HepG2 (cell line): Measurements from ENCODE around the gene MAP2K5. TPM values are rescaled to one million over a fixed set of nuclear protein-coding genes. Genes with fewer than 3 reads are reported as not detected.

Experiments
- BRF2 ChIP-seq: sonication (generic); formaldehyde crosslinking; IDR thresholded peaks from 2 replicates; pipeline ENCODE4 v1.8.1; 2022; ENCODE audit warnings: mild to moderate bottlenecking, missing genetic modification reagents
- CSRNP1 ChIP-seq: sonication (generic); formaldehyde crosslinking; IDR thresholded peaks from 2 replicates; pipeline ENCODE4 v1.8.1; 2023; ENCODE audit warnings: mild to moderate bottlenecking, missing genetic modification reagents
- CTCF ChIP-seq: sonication (generic); formaldehyde crosslinking; IDR thresholded peaks from 2 replicates; pipeline ENCODE4 v1.5.0; 2020; ENCODE audit warnings: mild to moderate bottlenecking, missing genetic modification reagents, moderate library complexity
- DNMT3B ChIP-seq: conservative IDR thresholded peaks from 2 replicates; pipeline ENCODE4 v1.6.1; 2016; ENCODE audit warnings: missing biosample characterization, control low read depth
- GATAD1 ChIP-seq: IDR thresholded peaks from 2 replicates; pipeline ENCODE4 v1.6.1; 2016; ENCODE audit warnings: missing genetic modification reagents, missing compliant biosample characterization
- GMEB2 ChIP-seq: IDR thresholded peaks from 2 replicates; pipeline ENCODE4 v1.6.1; 2016; ENCODE audit warnings: missing biosample characterization, missing genetic modification reagents, low read depth
- MAX ChIP-seq: IDR thresholded peaks from 2 replicates; pipeline ENCODE4 v1.6.1; 2012; ENCODE audit warnings: inconsistent platforms
- PITX1 ChIP-seq: sonication (generic); formaldehyde crosslinking; IDR thresholded peaks from 2 replicates; pipeline ENCODE4 v1.5.1; 2020; ENCODE audit warnings: mild to moderate bottlenecking, missing genetic modification reagents
- RFX1 ChIP-seq: fragments of 450-650 bp; IDR thresholded peaks from 2 replicates; pipeline ENCODE4 v1.6.1; 2017
- SIN3B ChIP-seq: fragments of 150-350 bp; IDR thresholded peaks from 2 replicates; pipeline ENCODE4 v1.6.1; 2014; ENCODE audit warnings: low read length
- TEF ChIP-seq: sonication (generic); formaldehyde crosslinking; IDR thresholded peaks from 2 replicates; pipeline ENCODE4 v1.5.0; 2020; ENCODE audit warnings: missing genetic modification reagents
- YY1 ChIP-seq: IDR thresholded peaks from 2 replicates; pipeline ENCODE4 v1.6.1; 2011; ENCODE audit warnings: low read length, low read depth, moderate library complexity, mild to moderate bottlenecking; ENCODE audit not compliant: insufficient read depth, insufficient replicate concordance
- ZNF318 ChIP-seq: sonication (generic); formaldehyde crosslinking; IDR thresholded peaks from 2 replicates; pipeline ENCODE4 v1.4.0; 2020; ENCODE audit warnings: mild to moderate bottlenecking, missing genetic modification reagents
- polyA plus RNA-seq, 8 experiments: library from polyadenylated mRNA; depleted of rRNA in 3 of 8; stranded (reverse) in 7 of 8; unstranded in 1 of 8; fragments of >200 nt; fragmentation: Illumina TruSeq in 4 of 8; extraction: Trizol in 4 of 8; gene quantifications; 2 replicates each; pipeline versions ENCODE4 v1.2.1 to v1.2.3, GENCODE V29; 2011 to 2016; ENCODE audit warnings: low read depth in 4 of 8, missing spikeins in 1 of 8, mixed read lengths in 1 of 8; ENCODE audit not compliant: insufficient read depth in 1 of 8
- total RNA-seq, 5 experiments: library from RNA; depleted of rRNA; stranded (reverse); fragments of >200 nt; fragmentation: Illumina TruSeq; extraction: Trizol; gene quantifications; 2 replicates each; pipeline ENCODE4 v1.2.3, GENCODE V29; 2016; ENCODE audit warnings: low read depth in 1 of 5

The MAP2K5 gene
- total and polyA plus RNA-seq, 2 of the 13 experiments (the other 11 are each of a cell fraction or from before 2014, with no cell fraction given): 4.0 to 4.3 TPM

- no peak for TF ChIP-seq ZNF318 (CRISPR knock-in tag)
- no peak for TF ChIP-seq DNMT3B
- TF ChIP-seq PITX1 (CRISPR knock-in tag): no peak
- no peak for TF ChIP-seq GATAD1
- TF ChIP-seq CSRNP1: no peak
- peak; percentile 81 for TF ChIP-seq CTCF (CRISPR knock-in tag)
- TF ChIP-seq TEF (CRISPR knock-in tag): no peak
- TF ChIP-seq BRF2 (CRISPR knock-in tag): no peak
- TF ChIP-seq RFX1: no peak
- no peak for TF ChIP-seq SIN3B
- peak; percentile 30 for TF ChIP-seq YY1
- no peak; the same call in 1 of the 2 replicates for TF ChIP-seq MAX
- TF ChIP-seq GMEB2 (CRISPR knock-in tag): no peak
These were observed 291.4 kb downstream of the MAP2K5 start (continued) for GRCh38 chr15:67833710-67834511.
